ENCODE data around the gene IGFBPL1.

IGFBPL1 gene

DNA sequence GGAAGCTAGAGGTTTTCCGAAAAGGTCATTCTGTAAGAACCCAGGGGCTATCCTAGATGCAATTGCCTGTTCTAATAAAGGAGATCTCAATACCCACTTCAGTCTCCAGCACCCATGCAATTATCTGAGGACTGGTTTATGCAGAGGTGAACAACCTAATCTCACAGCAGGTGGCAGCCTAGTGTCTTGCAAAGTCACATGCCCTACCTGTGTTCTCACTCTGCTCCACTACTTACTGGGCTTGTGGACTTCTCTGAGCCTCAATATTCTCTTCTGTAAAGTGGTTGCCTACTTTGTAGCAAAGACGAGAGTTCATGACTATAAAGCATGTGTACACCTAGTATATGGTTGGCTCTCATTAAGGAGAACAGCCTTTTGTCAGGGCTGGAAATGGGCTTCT, 52.8 kb downstream of the IGFBPL1 start:
- H3K36me3 ChIP-seq (ENCODE audit: control insufficient read depth, insufficient read depth, low read length) = no peaks in the 10 kb centered on the region

GRCh38 chr9:38370176-38370575, 54.1 kb downstream of the IGFBPL1 start:
- DNase-seq (ENCODE audit: extremely low read depth, insufficient read length) = no peak
- H3K4me3 ChIP-seq (replicated peaks; ENCODE audit: low read depth, low read length) = no peak overlapping the region

More for the DNA sequence above, 52.8 kb downstream of the IGFBPL1 start:
- no peak for DNase-seq (ENCODE audit: extremely low read depth, insufficient read length)
- H3K4me3 ChIP-seq (replicated peaks; ENCODE audit: low read depth, low read length) = no peak overlapping the region
- TF ChIP-seq CTCF (IDR thresholded peaks at IDR 0.05; ENCODE audit: insufficient read depth, low read length, poor library complexity, severe bottlenecking) = peak; percentile 55
- no peaks in the 10 kb centered on the region; the same call in 1 of the 2 replicates for H3K27me3 ChIP-seq (replicated peaks; ENCODE audit: control insufficient read depth, insufficient read depth, low read length)

GRCh38 chr9:38368731-38369130, 55.5 kb downstream of the IGFBPL1 start:
- no peak for DNase-seq (ENCODE audit: extremely low read depth, insufficient read length)
- no peak overlapping the region for H3K4me3 ChIP-seq (replicated peaks; ENCODE audit: low read depth, low read length)
- no peaks in the 10 kb centered on the region; the same call in 1 of the 2 replicates for H3K27me3 ChIP-seq (replicated peaks; ENCODE audit: control insufficient read depth, insufficient read depth, low read length)
- no peak for TF ChIP-seq CTCF (IDR thresholded peaks at IDR 0.05; ENCODE audit: insufficient read depth, low read length, poor library complexity, severe bottlenecking)
- no peaks in the 10 kb centered on the region for H3K36me3 ChIP-seq (ENCODE audit: control insufficient read depth, insufficient read depth, low read length)

More at GRCh38 chr9:38370176-38370575, 54.1 kb downstream of the IGFBPL1 start:
- Histone ChIP-seq H3K36me3 (ENCODE audit: control insufficient read depth, insufficient read depth, low read length) (no peaks in the 10 kb centered on the region), H3K27me3 (replicated peaks; ENCODE audit: control insufficient read depth, insufficient read depth, low read length) (no peaks in the 10 kb centered on the region; the same call in 1 of the 2 replicates)
- no peak for TF ChIP-seq CTCF (IDR thresholded peaks at IDR 0.05; ENCODE audit: insufficient read depth, low read length, poor library complexity, severe bottlenecking)

DNA sequence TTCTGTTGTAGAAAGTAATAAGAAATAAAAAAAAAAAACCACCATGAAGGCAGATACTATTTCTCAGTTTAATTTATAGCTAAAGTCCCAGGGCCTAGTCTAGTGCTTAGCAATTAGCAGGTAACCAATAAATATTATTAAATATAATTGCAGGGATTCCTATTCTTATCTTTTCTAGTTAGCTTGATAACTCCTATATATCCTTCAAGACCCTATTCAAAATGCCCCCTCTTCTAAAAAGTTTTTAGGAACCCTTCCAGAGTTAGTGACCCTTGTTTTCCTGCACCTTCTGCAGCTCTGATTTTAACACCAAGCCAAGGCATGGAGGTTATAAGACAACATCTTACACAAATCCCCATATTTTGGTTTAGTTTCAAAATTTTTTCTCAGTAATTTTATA, 56.4 kb downstream of the IGFBPL1 start:
- TF ChIP-seq CTCF (IDR thresholded peaks at IDR 0.05; ENCODE audit: insufficient read depth, low read length, poor library complexity, severe bottlenecking) = no peak
- no peak overlapping the region for H3K4me3 ChIP-seq (replicated peaks; ENCODE audit: low read depth, low read length)
- no peaks in the 10 kb centered on the region for H3K36me3 ChIP-seq (ENCODE audit: control insufficient read depth, insufficient read depth, low read length)
- no peaks in the 10 kb centered on the region; the same call in 1 of the 2 replicates for H3K27me3 ChIP-seq (replicated peaks; ENCODE audit: control insufficient read depth, insufficient read depth, low read length)
- DNase-seq (ENCODE audit: extremely low read depth, insufficient read length) = no peak

DNA sequence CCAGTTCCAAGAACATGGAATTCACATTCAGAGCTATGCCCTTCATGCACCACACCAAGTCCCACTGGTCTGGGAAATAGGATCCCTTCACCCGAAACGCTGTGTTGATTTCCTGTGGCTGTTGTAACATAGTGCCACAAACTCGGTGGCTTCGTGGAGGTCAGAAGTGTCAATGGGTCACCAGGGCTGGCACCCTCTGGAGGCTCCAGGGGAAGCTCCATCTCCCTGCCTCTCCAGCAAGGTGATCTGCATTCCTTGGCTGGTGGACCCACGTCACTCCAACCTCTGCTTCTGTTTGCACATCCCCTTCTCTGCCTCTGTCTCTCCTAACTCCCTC, 60.7 kb downstream of the IGFBPL1 start:
- Histone ChIP-seq H3K4me3 (replicated peaks; ENCODE audit: low read depth, low read length) (no peak overlapping the region), H3K27me3 (replicated peaks; ENCODE audit: control insufficient read depth, insufficient read depth, low read length) (no peaks in the 10 kb centered on the region), H3K36me3 (ENCODE audit: control insufficient read depth, insufficient read depth, low read length) (no peaks in the 10 kb centered on the region)
- no peak for TF ChIP-seq CTCF (IDR thresholded peaks at IDR 0.05; ENCODE audit: insufficient read depth, low read length, poor library complexity, severe bottlenecking)
- no peak for DNase-seq (ENCODE audit: extremely low read depth, insufficient read length)

Measured in GM06990 (cell line).